GM12891 (cell line): Measurements from ENCODE around the gene HOXB3.

Experiments
- PAX5 ChIP-seq: IDR thresholded peaks from 2 replicates; pipeline ENCODE4 v1.6.1; 2011; ENCODE audit warnings: low read length, moderate library complexity, mild to moderate bottlenecking; ENCODE audit not compliant: insufficient read depth, severe bottlenecking
- POLR2A ChIP-seq: IDR thresholded peaks from 2 replicates; pipeline ENCODE4 v1.6.1; 2011; ENCODE audit warnings: low read depth, low read length, control low read depth
- POLR2AphosphoS5 ChIP-seq: IDR thresholded peaks from 2 replicates; pipeline ENCODE4 v1.6.1; 2011; ENCODE audit warnings: low read depth, low read length, control low read depth
- POU2F2 ChIP-seq: IDR thresholded peaks from 2 replicates; pipeline ENCODE4 v1.6.1; 2011; ENCODE audit warnings: low read depth, mild to moderate bottlenecking, control low read depth, low read length, moderate library complexity
- SPI1 ChIP-seq: IDR thresholded peaks from 2 replicates; pipeline ENCODE4 v1.6.1; 2011; ENCODE audit warnings: low read depth, low read length, control low read depth
- TAF1 ChIP-seq: IDR thresholded peaks from 2 replicates; pipeline ENCODE4 v1.6.1; 2011; ENCODE audit warnings: low read depth, low read length, control low read depth

GRCh38 chr17:48599354-48599753 is 9.3 kb upstream of the HOXB3 start:
- TF ChIP-seq POLR2AphosphoS5 (no peak), POU2F2 (no peak), POLR2A (no peak), TAF1 (no peak), PAX5 (no peak), SPI1 (no peak)
